CD8-positive, alpha-beta memory T cell (primary cell): Measurements from ENCODE around the gene KMT5B. TPM values are rescaled to one million over a fixed set of nuclear protein-coding genes. Genes with fewer than 3 reads are reported as not detected.

ENCODE experiments used
- CTCF ChIA-PET: fragments of 350-600 bp; sonication (Branson Sonifier 250); formaldehyde crosslinking; loops from one replicate; lab custom pipeline; 2021; ENCODE audit warnings: antibody characterized with exemption; lab: Charles Lee
- POLR2A ChIA-PET: fragments of 350-600 bp; sonication (Branson Sonifier 250); formaldehyde crosslinking; loops from one replicate; lab custom pipeline; 2021; ENCODE audit warnings: antibody characterized with exemption; lab: Charles Lee
- DNase-seq, 5 donors: peaks; one replicate each; pipeline versions ENCODE4 v3.0.0 to v3.0.0-alpha.2; 2020 to 2022; ENCODE audit warnings: mixed read lengths in 1 of 5
- H3K27ac ChIP-seq: one replicate; pipeline ENCODE4 v1.7.0; 2013; ENCODE audit warnings: low read depth, mild to moderate bottlenecking, low read length, moderate library complexity
- H3K27me3 ChIP-seq: 2 replicates; pipeline ENCODE4 v1.7.0; 2013; ENCODE audit warnings: low read length, mild to moderate bottlenecking; ENCODE audit not compliant: insufficient read depth, poor library complexity, severe bottlenecking
- H3K36me3 ChIP-seq: 2 replicates; pipeline ENCODE4 v1.7.0; 2013; ENCODE audit warnings: mild to moderate bottlenecking, low read length, moderate library complexity; ENCODE audit not compliant: insufficient read depth
- H3K4me1 ChIP-seq: 2 replicates; pipeline ENCODE4 v1.7.0; 2013; ENCODE audit warnings: mild to moderate bottlenecking, low read length, moderate library complexity; ENCODE audit not compliant: insufficient read depth
- H3K4me3 ChIP-seq: 2 replicates; pipeline ENCODE4 v1.7.0; 2013; ENCODE audit warnings: mild to moderate bottlenecking, low read length
- H3K9me3 ChIP-seq: 2 replicates; pipeline ENCODE4 v1.7.0; 2013; ENCODE audit warnings: mild to moderate bottlenecking, low read length
- H3K27ac Mint-ChIP-seq, 8 donors: one replicate each; pipeline ENCODE4 v1.8.0; 2020 to 2021; ENCODE audit warnings: mixed read lengths in 8 of 8, mild to moderate bottlenecking in 6 of 8, inconsistent platforms in 3 of 8, moderate library complexity in 3 of 8
- H3K27me3 Mint-ChIP-seq, 2 donors: one replicate each; pipeline ENCODE4 v1.8.0; 2020 to 2021; ENCODE audit warnings: mixed read lengths in 2 of 2, mild to moderate bottlenecking in 1 of 2, moderate library complexity in 1 of 2
- H3K36me3 Mint-ChIP-seq, 3 donors: one replicate each; pipeline ENCODE4 v1.8.0; 2020 to 2021; ENCODE audit warnings: mixed read lengths in 3 of 3, inconsistent platforms in 1 of 3, mild to moderate bottlenecking in 1 of 3
- H3K4me1 Mint-ChIP-seq, 3 donors: one replicate each; pipeline ENCODE4 v1.8.0; 2020 to 2021; ENCODE audit warnings: mixed read lengths in 3 of 3, inconsistent platforms in 1 of 3, mild to moderate bottlenecking in 1 of 3
- H3K4me3 Mint-ChIP-seq, 7 donors: one replicate each; pipeline ENCODE4 v1.8.0; 2020 to 2021; ENCODE audit warnings: mixed read lengths in 7 of 7, mild to moderate bottlenecking in 6 of 7, moderate library complexity in 4 of 7, inconsistent platforms in 2 of 7
- H3K9me3 Mint-ChIP-seq, 5 donors: one replicate each; pipeline ENCODE4 v1.8.0; 2020 to 2022; ENCODE audit warnings: mixed read lengths in 5 of 5, mild to moderate bottlenecking in 3 of 5, moderate library complexity in 2 of 5, inconsistent platforms in 1 of 5
- polyA plus RNA-seq: library from polyadenylated mRNA; unstranded; fragments of 300-500 nt; fragmentation: Illumina TruSeq; gene quantifications from one replicate; pipeline ENCODE4 v1.2.3, GENCODE V29; 2021
- total RNA-seq, 2 experiments: library from RNA; stranded (reverse); gene quantifications; one replicate each; pipeline ENCODE4 v1.2.3, GENCODE V29; 2021

Gene KMT5B
- total and polyA plus RNA-seq, 3 experiments from 2014 or later = 21.9 to 49.1 (median 22.6) TPM

DNA sequence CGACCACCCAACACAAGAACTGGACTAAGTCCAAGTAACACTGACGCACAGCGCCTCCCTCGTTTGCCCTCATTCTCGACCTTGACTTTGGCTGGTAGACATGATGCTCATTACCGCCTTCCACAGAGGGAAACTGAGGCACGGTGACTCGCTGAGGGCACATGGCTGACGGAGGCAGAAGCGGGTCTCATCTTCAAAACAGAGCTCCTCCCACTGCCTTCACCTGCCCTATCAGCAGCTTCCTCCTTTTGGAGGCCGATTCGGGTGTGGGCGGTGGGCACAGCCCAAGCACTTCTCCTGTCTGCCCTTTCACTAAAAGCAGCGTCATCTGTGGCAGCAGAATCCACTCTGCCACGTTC lies 2.0 kb upstream of the KMT5B start:
- DNase-seq = no peak
- Histone ChIP-seq H3K4me1 (peaks cover 31% of the 10 kb centered on the region), H3K36me3 (no peaks in the 10 kb centered on the region), H3K27me3 (peaks cover 4% of the 10 kb centered on the region), H3K4me3 (no peak overlapping the region), H3K27ac (no peak overlapping the region), H3K9me3 (no peaks in the 10 kb centered on the region)
- Mint-ChIP-seq H3K4me1 (peaks cover 33 to 38% (median 35%) of the 10 kb centered on the region in 3 donors), H3K27me3 (peaks cover 8 to 10% of the 10 kb centered on the region in 2 donors), H3K27ac (peak overlapping the region in 7 of 8 donors; percentile 5 to 87 (median 43)), H3K4me3 (peak overlapping the region; percentile 79 to 91 (median 83)), H3K36me3 (peaks cover 0 to 7% (median 2%) of the 10 kb centered on the region in 3 donors), H3K9me3 (peaks cover 0 to 2% (median 0%) of the 10 kb centered on the region in 5 donors)
- POLR2A ChIA-PET = no interaction called here
- CTCF ChIA-PET = no interaction called here

DNA sequence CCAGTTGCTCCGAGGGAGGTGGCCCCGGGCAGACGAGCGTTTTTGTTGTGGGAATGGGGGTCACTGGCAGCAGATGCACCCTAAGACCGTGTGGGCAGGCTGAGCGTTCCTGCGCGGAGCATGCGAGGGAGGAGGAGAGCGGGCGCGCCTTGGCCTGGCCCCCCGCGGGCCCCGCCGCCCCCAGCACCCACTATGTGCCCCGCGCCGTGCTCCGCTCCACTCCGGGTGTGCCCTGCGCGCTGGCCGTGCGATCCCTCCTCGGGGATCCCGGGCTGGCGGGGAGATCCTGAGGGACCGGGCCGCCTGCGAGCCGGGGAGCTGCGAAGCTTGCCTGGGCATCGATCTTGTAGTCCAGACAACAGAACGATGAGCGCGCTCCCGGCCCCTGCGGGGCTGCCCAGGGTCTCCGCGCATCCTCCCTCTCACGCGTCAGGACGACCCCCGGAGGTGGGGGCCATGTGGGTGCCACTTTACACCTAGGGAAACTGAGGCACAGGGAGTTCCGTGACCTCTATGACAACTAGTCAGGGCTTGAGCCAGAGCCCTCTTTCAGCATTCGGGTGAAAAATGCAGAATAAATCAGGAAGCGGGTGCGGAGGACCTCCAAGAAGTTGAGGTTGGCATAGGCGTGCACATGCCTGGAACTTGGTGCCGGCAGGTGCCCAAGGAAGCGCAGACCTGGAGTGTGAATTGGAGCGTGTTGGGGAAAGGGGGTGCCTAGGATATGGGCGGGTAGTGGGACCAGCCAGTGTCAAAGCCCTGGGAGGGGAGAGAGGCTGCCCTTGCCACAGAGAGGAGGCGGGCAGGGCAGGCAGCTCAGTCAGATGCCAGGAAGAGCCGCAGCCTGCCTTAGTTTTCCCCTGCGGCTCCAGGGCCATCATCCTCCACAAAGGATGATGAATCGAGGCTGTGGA lies 1.3 kb upstream of the KMT5B start:
- peak in 2 of 5 donors; percentile 3 to 57 for DNase-seq
- H3K4me3 ChIP-seq = peak overlapping the region; percentile 83
- peaks cover 37% of the 10 kb centered on the region for H3K4me1 ChIP-seq
- peaks cover 4% of the 10 kb centered on the region for H3K27me3 ChIP-seq
- Mint-ChIP-seq H3K27ac (peak overlapping the region in 5 of 8 donors; percentile 23 to 87 (median 63)), H3K4me1 (peaks cover 38 to 45% (median 40%) of the 10 kb centered on the region in 3 donors), H3K27me3 (peaks cover 5 to 8% of the 10 kb centered on the region in 2 donors), H3K36me3 (peaks cover 0 to 7% (median 2%) of the 10 kb centered on the region in 3 donors), H3K9me3 (peaks cover 0 to 2% (median 0%) of the 10 kb centered on the region in 5 donors), H3K4me3 (peak overlapping the region; percentile 79 to 91 (median 83))
- no peaks in the 10 kb centered on the region for H3K36me3 ChIP-seq
- CTCF ChIA-PET = no interaction called here
- H3K9me3 ChIP-seq = no peaks in the 10 kb centered on the region
- POLR2A ChIA-PET = interaction anchor here (0.6 to 1.0 kb wide), 2 partner anchors 52 to 56 kb away, joined by 3 read pairs; no protein-coding TSS in a partner anchor
- peak overlapping the region; percentile 72 for H3K27ac ChIP-seq

DNA sequence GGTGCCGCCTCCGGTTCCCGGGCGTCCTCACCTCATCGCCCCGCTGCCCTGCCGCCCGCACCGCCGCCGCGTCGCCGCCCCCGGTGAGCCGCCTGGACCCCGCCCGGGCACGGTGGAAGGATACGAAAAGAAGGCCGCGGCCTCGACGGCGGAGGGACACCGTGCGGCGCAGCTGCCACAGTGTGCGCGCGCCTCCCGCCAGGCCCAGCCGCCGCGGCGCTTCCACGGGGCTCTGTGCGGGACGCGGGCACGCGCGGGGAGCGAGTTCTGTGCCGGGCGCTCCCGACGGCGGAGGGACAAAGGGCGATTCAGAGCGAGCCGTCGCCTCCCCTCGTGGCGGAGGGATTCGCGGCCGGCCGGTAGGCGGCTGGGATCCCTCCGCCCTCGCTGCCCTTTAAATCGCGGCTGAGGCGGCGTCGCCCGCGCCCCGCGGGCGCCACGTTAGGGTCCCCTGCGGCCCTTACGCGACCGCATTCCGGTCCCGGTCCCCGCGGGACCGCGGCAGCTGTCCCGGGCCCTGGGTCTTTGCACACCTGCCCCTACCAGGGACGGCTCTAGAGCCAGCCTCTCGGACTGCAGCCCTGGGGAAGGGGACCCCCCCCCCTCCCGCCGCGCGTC lies 568 bp upstream of the KMT5B start:
- Mint-ChIP-seq H3K27ac (peak overlapping the region in 4 of 8 donors; percentile 51 to 97 (median 76)), H3K27me3 (peaks cover 5 to 8% of the 10 kb centered on the region in 2 donors), H3K36me3 (peaks cover 0 to 7% (median 2%) of the 10 kb centered on the region in 3 donors), H3K4me1 (peaks cover 44 to 51% (median 46%) of the 10 kb centered on the region in 3 donors), H3K4me3 (peak overlapping the region; percentile 79 to 91 (median 85)), H3K9me3 (peaks cover 0 to 2% (median 0%) of the 10 kb centered on the region in 5 donors)
- Histone ChIP-seq H3K4me3 (peak overlapping the region; percentile 83), H3K27ac (peak overlapping the region; percentile 72), H3K36me3 (no peaks in the 10 kb centered on the region), H3K4me1 (peaks cover 45% of the 10 kb centered on the region), H3K27me3 (peaks cover 4% of the 10 kb centered on the region), H3K9me3 (no peaks in the 10 kb centered on the region)
- DNase-seq = peak; percentile 71 to 87 (median 85)
- POLR2A ChIA-PET = interaction anchor here (0.6 to 1.0 kb wide), 2 partner anchors 53 to 55 kb away, joined by 3 read pairs; no protein-coding TSS in a partner anchor
- CTCF ChIA-PET = no interaction called here

DNA sequence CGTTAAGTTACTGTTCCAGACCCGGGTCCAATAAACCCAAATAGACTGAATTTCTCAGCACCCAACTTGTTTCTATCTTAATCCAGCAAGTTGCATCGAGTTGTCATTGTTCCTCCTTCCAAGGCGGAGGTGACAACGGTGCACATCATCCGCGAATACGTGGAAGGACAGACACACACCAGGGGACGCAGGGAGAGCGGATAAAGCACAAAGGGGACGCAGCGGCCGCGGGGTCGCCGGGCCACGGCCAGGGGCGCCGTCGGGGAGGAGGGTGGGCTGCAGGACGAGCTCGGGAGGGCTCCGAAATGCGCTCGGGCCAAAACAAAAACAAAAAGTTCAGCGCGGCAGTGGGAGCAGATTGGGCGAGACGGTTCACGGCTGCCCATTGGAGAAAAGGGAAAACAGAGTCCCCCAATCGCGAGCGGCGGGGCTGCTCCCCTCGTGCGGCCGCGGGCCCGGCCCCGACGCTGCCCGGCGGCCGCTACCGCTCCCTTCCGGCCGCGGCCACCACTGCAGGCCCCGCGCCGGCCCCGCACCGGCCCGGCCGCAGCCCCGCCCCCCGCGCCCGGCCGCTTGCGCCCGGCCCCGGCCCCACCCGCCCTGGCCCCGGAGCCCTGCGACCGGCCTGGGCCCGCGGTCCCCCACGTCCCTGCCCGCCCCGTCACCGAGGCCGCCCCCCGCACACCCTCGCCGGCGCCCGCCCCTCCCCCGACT lies 518 bp downstream of the KMT5B start:
- Histone ChIP-seq H3K4me1 (peaks cover 48% of the 10 kb centered on the region), H3K36me3 (no peaks in the 10 kb centered on the region), H3K27ac (peak overlapping the region; percentile 60), H3K9me3 (no peaks in the 10 kb centered on the region), H3K4me3 (peak overlapping the region; percentile 93), H3K27me3 (peaks cover 4% of the 10 kb centered on the region)
- CTCF ChIA-PET = no interaction called here
- peaks cover 0 to 2% (median 0%) of the 10 kb centered on the region in 5 donors for H3K9me3 Mint-ChIP-seq
- peaks cover 5 to 8% of the 10 kb centered on the region in 2 donors for H3K27me3 Mint-ChIP-seq
- H3K36me3 Mint-ChIP-seq = peaks cover 0 to 7% (median 2%) of the 10 kb centered on the region in 3 donors
- H3K27ac Mint-ChIP-seq = peak overlapping the region; percentile 90 to 99 (median 96)
- POLR2A ChIA-PET = no interaction called here
- H3K4me3 Mint-ChIP-seq = peak overlapping the region; percentile 92 to 97 (median 95)
- peaks cover 47 to 56% (median 52%) of the 10 kb centered on the region in 3 donors for H3K4me1 Mint-ChIP-seq
- peak; percentile 57 to 72 (median 62) for DNase-seq

DNA sequence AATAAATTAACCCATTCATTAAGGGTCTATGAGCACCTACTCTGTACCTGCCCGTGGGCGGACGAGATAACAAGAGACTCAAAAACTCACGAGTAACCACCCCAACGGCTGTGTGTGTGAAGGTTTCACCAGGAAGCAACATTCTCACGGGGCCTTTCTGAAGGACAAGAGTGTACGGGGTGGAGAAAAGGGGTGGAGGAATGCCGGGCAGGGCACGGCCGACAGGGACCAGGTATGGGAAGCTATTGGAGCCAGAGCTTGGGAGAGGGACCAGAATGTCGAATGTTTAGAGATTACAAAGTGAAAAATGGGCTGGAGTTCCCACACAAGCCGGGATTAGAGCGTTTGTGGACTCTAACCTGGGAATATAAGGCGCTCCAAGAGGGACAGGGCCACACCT lies 1.6 kb downstream of the KMT5B start:
- ChIA-PET CTCF (no interaction called here), POLR2A (no interaction called here)
- Histone ChIP-seq H3K4me3 (peak overlapping the region; percentile 93), H3K9me3 (no peaks in the 10 kb centered on the region), H3K4me1 (peaks cover 48% of the 10 kb centered on the region), H3K27me3 (peaks cover 4% of the 10 kb centered on the region), H3K27ac (no peak overlapping the region), H3K36me3 (no peaks in the 10 kb centered on the region)
- H3K27me3 Mint-ChIP-seq = peaks cover 5 to 8% of the 10 kb centered on the region in 2 donors
- H3K36me3 Mint-ChIP-seq = peaks cover 0 to 7% (median 2%) of the 10 kb centered on the region in 3 donors
- H3K9me3 Mint-ChIP-seq = peaks cover 0 to 2% (median 0%) of the 10 kb centered on the region in 5 donors
- DNase-seq = peak in 1 of 5 donors; percentile 12
- H3K4me3 Mint-ChIP-seq = peak overlapping the region; percentile 92 to 97 (median 95)
- H3K4me1 Mint-ChIP-seq = peaks cover 53 to 64% (median 60%) of the 10 kb centered on the region in 3 donors
- H3K27ac Mint-ChIP-seq = peak overlapping the region; percentile 73 to 97 (median 89)

DNA sequence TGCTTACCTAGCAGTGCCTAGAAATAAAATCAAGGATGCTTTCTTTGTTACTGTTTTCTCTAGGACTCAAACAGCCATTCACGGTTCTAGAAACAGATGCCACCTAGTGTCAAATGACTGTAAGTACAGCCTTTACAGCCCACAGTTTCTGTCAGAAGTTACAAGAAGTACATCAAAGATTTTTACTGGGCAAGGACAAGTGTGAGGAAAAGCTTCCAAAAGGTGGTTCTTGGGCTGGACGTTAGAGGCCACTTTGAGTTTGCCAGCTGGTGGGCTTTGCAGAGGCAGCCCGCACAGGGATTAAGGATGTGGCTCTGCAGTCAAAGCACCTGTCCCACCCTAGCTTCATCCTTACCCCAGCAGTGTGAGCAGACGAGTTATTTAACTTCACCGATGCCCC lies 6.9 kb downstream of the KMT5B start:
- Histone ChIP-seq H3K9me3 (no peaks in the 10 kb centered on the region), H3K27me3 (no peaks in the 10 kb centered on the region), H3K4me1 (peaks cover 57% of the 10 kb centered on the region), H3K27ac (no peak overlapping the region), H3K4me3 (no peak overlapping the region), H3K36me3 (no peaks in the 10 kb centered on the region)
- CTCF ChIA-PET = interaction anchor here (0.8 to 1.5 kb wide), 3 partner anchors 9 to 12 kb away, joined by 3 read pairs; no protein-coding TSS in a partner anchor
- peak in 2 of 5 donors; percentile 32 to 51 for DNase-seq
- Mint-ChIP-seq H3K4me1 (peaks cover 55 to 84% (median 73%) of the 10 kb centered on the region in 3 donors), H3K4me3 (no peak overlapping the region), H3K27ac (peak overlapping the region in 6 of 8 donors; percentile 1 to 59 (median 36)), H3K9me3 (no peaks in the 10 kb centered on the region), H3K36me3 (no peaks in the 10 kb centered on the region), H3K27me3 (no peaks in the 10 kb centered on the region)
- POLR2A ChIA-PET = no interaction called here

DNA sequence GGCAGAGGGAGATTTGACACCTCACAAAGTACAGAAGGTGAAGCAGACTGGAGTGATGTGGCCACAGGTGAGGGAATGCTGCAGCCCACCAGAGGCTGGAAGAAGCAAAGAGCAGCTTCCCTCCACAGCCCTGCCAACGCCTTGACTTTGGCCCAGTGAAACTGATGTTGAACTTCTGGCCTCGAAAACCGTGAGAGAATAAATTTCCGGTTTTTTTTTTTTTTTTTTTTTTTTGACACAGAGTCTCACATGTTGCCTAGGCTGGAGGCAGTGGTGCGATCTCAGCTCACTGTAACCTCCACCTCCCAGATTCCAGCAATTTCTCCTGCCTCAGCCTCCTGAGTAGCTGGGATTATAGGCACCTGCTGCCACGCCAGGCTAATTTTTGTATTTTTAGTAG lies 8.7 kb downstream of the KMT5B start:
- peaks cover 0 to 2% (median 2%) of the 10 kb centered on the region in 3 donors for H3K36me3 Mint-ChIP-seq
- no peaks in the 10 kb centered on the region for H3K36me3 ChIP-seq
- H3K27me3 ChIP-seq = no peaks in the 10 kb centered on the region
- H3K4me1 Mint-ChIP-seq = peaks cover 55 to 84% (median 74%) of the 10 kb centered on the region in 3 donors
- ChIA-PET POLR2A (interaction anchor here (0.6 kb wide), 1 partner anchor 1062 kb away, joined by 4 read pairs; no protein-coding TSS in a partner anchor), CTCF (interaction anchor here (0.7 kb wide), 2 partner anchors 42 to 1077 kb away, joined by 3 read pairs; no protein-coding TSS in a partner anchor)
- peaks cover 55% of the 10 kb centered on the region for H3K4me1 ChIP-seq
- no peak overlapping the region for H3K27ac Mint-ChIP-seq
- no peaks in the 10 kb centered on the region for H3K9me3 Mint-ChIP-seq
- no peak overlapping the region for H3K4me3 ChIP-seq
- H3K27me3 Mint-ChIP-seq = no peaks in the 10 kb centered on the region
- H3K9me3 ChIP-seq = no peaks in the 10 kb centered on the region
- peak overlapping the region in 1 of 7 donors; percentile 28 for H3K4me3 Mint-ChIP-seq
- H3K27ac ChIP-seq = no peak overlapping the region
- DNase-seq = no peak
